WTC11 (cell line): ENCODE data around the gene ADISSP. TPM values are rescaled to one million over a fixed set of nuclear protein-coding genes. Genes with fewer than 3 reads are reported as not detected.
A peak's percentile ranks its signal among the peaks of the same experiment; 100 is the strongest.

Experiments
- ATAC-seq: fragments of 200-7000 bp; cut with Tn5 transposase; 2 replicates; pipeline ENCODE4 v1.10.0; 2021; ENCODE audit warnings: mild to moderate bottlenecking, moderate library complexity
- CTCF ChIA-PET: fragments of 300-600 bp; sonication (Branson Sonifier 250); formaldehyde crosslinking; loops from one replicate; lab custom pipeline; 2021; ENCODE audit warnings: antibody characterized with exemption; lab: Charles Lee
- POLR2A ChIA-PET: fragments of 350-600 bp; sonication (Branson Sonifier 250); formaldehyde crosslinking; loops from one replicate; lab custom pipeline; 2021; ENCODE audit warnings: antibody characterized with exemption; lab: Charles Lee
- DNase-seq: peaks from one replicate; pipeline ENCODE4 v3.0.0; 2021; ENCODE audit warnings: low spot score
- H3K27ac Mint-ChIP-seq: 2 replicates; pipeline ENCODE4 v1.8.0; 2021; ENCODE audit warnings: mixed read lengths
- H3K27me3 Mint-ChIP-seq: 2 replicates; pipeline ENCODE4 v1.8.0; 2021; ENCODE audit warnings: low read depth, mild to moderate bottlenecking, moderate library complexity, mixed read lengths
- H3K36me3 Mint-ChIP-seq: 2 replicates; pipeline ENCODE4 v1.8.0; 2021; ENCODE audit warnings: mixed read lengths
- H3K4me1 Mint-ChIP-seq: 2 replicates; pipeline ENCODE4 v1.8.0; 2022; ENCODE audit warnings: mixed read lengths
- H3K4me3 Mint-ChIP-seq: 2 replicates; pipeline ENCODE4 v1.8.0; 2021; ENCODE audit warnings: mild to moderate bottlenecking, moderate library complexity, mixed read lengths
- H3K9me3 Mint-ChIP-seq: 2 replicates; pipeline ENCODE4 v1.8.0; 2021; ENCODE audit warnings: mixed read lengths
- E2F1 ChIP-seq: sonication (generic); formaldehyde crosslinking; IDR thresholded peaks from 2 replicates; pipeline ENCODE4 v1.8.0; 2022; ENCODE audit warnings: mild to moderate bottlenecking, missing genetic modification reagents
- ETV6 ChIP-seq: sonication (generic); formaldehyde crosslinking; IDR thresholded peaks from 2 replicates; pipeline ENCODE4 v1.8.1; 2022; ENCODE audit warnings: mild to moderate bottlenecking, missing genetic modification reagents
- GTF2I ChIP-seq: fragments of 250-450 bp; sonication (Bioruptor Pico); conservative IDR thresholded peaks from 2 replicates; pipeline ENCODE4 v1.4.0; 2021; ENCODE audit warnings: mild to moderate bottlenecking
- JUN ChIP-seq: sonication (generic); formaldehyde crosslinking; IDR thresholded peaks from 2 replicates; pipeline ENCODE4 v1.8.0; 2023; ENCODE audit warnings: mild to moderate bottlenecking, missing genetic modification reagents
- NFATC4 ChIP-seq: fragments of 250-450 bp; sonication (Bioruptor Pico); IDR thresholded peaks from 2 replicates; pipeline ENCODE4 v1.9.0; 2021; ENCODE audit warnings: mild to moderate bottlenecking
- NR2C2 ChIP-seq: sonication (generic); formaldehyde crosslinking; IDR thresholded peaks from 2 replicates; pipeline ENCODE4 v1.8.0; 2022; ENCODE audit warnings: mild to moderate bottlenecking, missing genetic modification reagents
- RELA ChIP-seq: sonication (generic); formaldehyde crosslinking; IDR thresholded peaks from 2 replicates; pipeline ENCODE4 v1.8.1; 2022; ENCODE audit warnings: missing genetic modification reagents, mild to moderate bottlenecking, borderline replicate concordance
- TP53 ChIP-seq: sonication (generic); formaldehyde crosslinking; IDR thresholded peaks from 2 replicates; pipeline ENCODE4 v1.8.1; 2023; ENCODE audit warnings: mild to moderate bottlenecking, missing genetic modification reagents
- USF1 ChIP-seq: sonication (generic); formaldehyde crosslinking; IDR thresholded peaks from 2 replicates; pipeline ENCODE4 v1.8.0; 2022; ENCODE audit warnings: mild to moderate bottlenecking, missing genetic modification reagents
- ZBTB43 ChIP-seq: sonication (generic); formaldehyde crosslinking; IDR thresholded peaks from 2 replicates; pipeline ENCODE4 v1.8.1; 2023; ENCODE audit warnings: mild to moderate bottlenecking, missing genetic modification reagents
- ZNF281 ChIP-seq: sonication (generic); formaldehyde crosslinking; IDR thresholded peaks from 2 replicates; pipeline ENCODE4 v1.8.0; 2023; ENCODE audit warnings: mild to moderate bottlenecking, missing genetic modification reagents
- ZNF416 ChIP-seq: fragments of 250-450 bp; sonication (Bioruptor Pico); IDR thresholded peaks from 2 replicates; pipeline ENCODE4 v1.9.0; 2021; ENCODE audit warnings: mild to moderate bottlenecking, inconsistent platforms
- ZSCAN18 ChIP-seq: fragments of 250-450 bp; sonication (Bioruptor Pico); IDR thresholded peaks from 2 replicates; pipeline ENCODE4 v2.1.2; 2022; ENCODE audit warnings: mild to moderate bottlenecking, moderate library complexity
- total RNA-seq: library from RNA; stranded (reverse); gene quantifications from 3 replicates; pipeline ENCODE4 v1.2.3, GENCODE V29; 2021
- TF ChIP-seq, protein P1 (sequence below): sonication (generic); formaldehyde crosslinking; conservative IDR thresholded peaks from 2 replicates; pipeline ENCODE4 v1.8.1; 2022; ENCODE audit warnings: mild to moderate bottlenecking, missing genetic modification reagents
- TF ChIP-seq, protein P2 (sequence below): sonication (generic); formaldehyde crosslinking; IDR thresholded peaks from 2 replicates; pipeline ENCODE4 v1.8.0; 2022; ENCODE audit warnings: missing genetic modification reagents
- TF ChIP-seq, protein P3 (sequence below): sonication (generic); formaldehyde crosslinking; IDR thresholded peaks from 2 replicates; pipeline ENCODE4 v1.8.0; 2023; ENCODE audit warnings: missing genetic modification reagents
- TF ChIP-seq, protein P4 (sequence below): fragments of 250-450 bp; sonication (Bioruptor Pico); IDR thresholded peaks from 2 replicates; pipeline ENCODE4 v1.9.0; 2021; ENCODE audit warnings: moderate library complexity, mild to moderate bottlenecking, inconsistent platforms, borderline replicate concordance

Gene ADISSP
- total RNA-seq, 1 experiment from 2014 or later = 129 TPM

GRCh38 chr20:3720068-3720467, 47.5 kb downstream of the ADISSP start:
- DNase-seq = no peak
- no peak for ATAC-seq
- Mint-ChIP-seq H3K4me1 (peaks cover 8% of the 10 kb centered on the region), H3K36me3 (no peaks in the 10 kb centered on the region), H3K9me3 (peaks cover 4% of the 10 kb centered on the region; the same call in 1 of the 2 replicates), H3K27ac (peak overlapping the region; percentile 79), H3K4me3 (no peak overlapping the region)
- CTCF ChIA-PET = interaction anchor here (0.7 to 2.1 kb wide), 8 partner anchors 9 to 352 kb away, joined by 3 to 21 read pairs (median 4); partner anchors contain the start of genes ADAM33 and ADISSP
- TF ChIP-seq TP53 (CRISPR knock-in tag) = no peak
- 0 out of 2 replicates have a peak, but pooled peaks have one; percentile 29 for TF ChIP-seq GTF2I
- TF ChIP-seq ZNF281 = no peak
- TF ChIP-seq USF1 (CRISPR knock-in tag) = no peak
- TF ChIP-seq, all 79 proteins: peak for 1
- H3K27me3 Mint-ChIP-seq = no peaks in the 10 kb centered on the region
- POLR2A ChIA-PET = no interaction called here

GRCh38 chr20:3719046-3719445, 48.5 kb downstream of the ADISSP start:
- H3K4me3 Mint-ChIP-seq = no peak overlapping the region
- POLR2A ChIA-PET = no interaction called here
- no peaks in the 10 kb centered on the region for H3K27me3 Mint-ChIP-seq
- DNase-seq (no peak), ATAC-seq (no peak)
- H3K36me3 Mint-ChIP-seq = no peaks in the 10 kb centered on the region
- CTCF ChIA-PET = interaction anchor here (1.0 to 3.6 kb wide), 5 partner anchors 8 to 43 kb away, joined by 4 to 88 read pairs (median 5); no protein-coding TSS in a partner anchor
- H3K4me1 Mint-ChIP-seq = peaks cover 8% of the 10 kb centered on the region
- H3K9me3 Mint-ChIP-seq = peaks cover 4% of the 10 kb centered on the region; the same call in 1 of the 2 replicates
- H3K27ac Mint-ChIP-seq = no peak overlapping the region
- TF ChIP-seq, protein P1, sequence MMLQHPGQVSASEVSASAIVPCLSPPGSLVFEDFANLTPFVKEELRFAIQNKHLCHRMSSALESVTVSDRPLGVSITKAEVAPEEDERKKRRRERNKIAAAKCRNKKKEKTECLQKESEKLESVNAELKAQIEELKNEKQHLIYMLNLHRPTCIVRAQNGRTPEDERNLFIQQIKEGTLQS (CRISPR knock-in tag) = no peak
- TF ChIP-seq JUN (no peak), E2F1 (CRISPR knock-in tag) (no peak), ETV6 (no peak), ZNF416 (CRISPR knock-in tag) (no peak), NR2C2 (CRISPR knock-in tag) (no peak), ZSCAN18 (no peak), NFATC4 (no peak), RELA (CRISPR knock-in tag) (no peak), ZNF281 (no peak), ZBTB43 (no peak)
- TF ChIP-seq, protein P2, sequence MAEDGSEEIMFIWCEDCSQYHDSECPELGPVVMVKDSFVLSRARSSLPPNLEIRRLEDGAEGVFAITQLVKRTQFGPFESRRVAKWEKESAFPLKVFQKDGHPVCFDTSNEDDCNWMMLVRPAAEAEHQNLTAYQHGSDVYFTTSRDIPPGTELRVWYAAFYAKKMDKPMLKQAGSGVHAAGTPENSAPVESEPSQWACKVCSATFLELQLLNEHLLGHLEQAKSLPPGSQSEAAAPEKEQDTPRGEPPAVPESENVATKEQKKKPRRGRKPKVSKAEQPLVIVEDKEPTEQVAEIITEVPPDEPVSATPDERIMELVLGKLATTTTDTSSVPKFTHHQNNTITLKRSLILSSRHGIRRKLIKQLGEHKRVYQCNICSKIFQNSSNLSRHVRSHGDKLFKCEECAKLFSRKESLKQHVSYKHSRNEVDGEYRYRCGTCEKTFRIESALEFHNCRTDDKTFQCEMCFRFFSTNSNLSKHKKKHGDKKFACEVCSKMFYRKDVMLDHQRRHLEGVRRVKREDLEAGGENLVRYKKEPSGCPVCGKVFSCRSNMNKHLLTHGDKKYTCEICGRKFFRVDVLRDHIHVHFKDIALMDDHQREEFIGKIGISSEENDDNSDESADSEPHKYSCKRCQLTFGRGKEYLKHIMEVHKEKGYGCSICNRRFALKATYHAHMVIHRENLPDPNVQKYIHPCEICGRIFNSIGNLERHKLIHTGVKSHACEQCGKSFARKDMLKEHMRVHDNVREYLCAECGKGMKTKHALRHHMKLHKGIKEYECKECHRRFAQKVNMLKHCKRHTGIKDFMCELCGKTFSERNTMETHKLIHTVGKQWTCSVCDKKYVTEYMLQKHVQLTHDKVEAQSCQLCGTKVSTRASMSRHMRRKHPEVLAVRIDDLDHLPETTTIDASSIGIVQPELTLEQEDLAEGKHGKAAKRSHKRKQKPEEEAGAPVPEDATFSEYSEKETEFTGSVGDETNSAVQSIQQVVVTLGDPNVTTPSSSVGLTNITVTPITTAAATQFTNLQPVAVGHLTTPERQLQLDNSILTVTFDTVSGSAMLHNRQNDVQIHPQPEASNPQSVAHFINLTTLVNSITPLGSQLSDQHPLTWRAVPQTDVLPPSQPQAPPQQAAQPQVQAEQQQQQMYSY = no peak
- TF ChIP-seq, protein P3, sequence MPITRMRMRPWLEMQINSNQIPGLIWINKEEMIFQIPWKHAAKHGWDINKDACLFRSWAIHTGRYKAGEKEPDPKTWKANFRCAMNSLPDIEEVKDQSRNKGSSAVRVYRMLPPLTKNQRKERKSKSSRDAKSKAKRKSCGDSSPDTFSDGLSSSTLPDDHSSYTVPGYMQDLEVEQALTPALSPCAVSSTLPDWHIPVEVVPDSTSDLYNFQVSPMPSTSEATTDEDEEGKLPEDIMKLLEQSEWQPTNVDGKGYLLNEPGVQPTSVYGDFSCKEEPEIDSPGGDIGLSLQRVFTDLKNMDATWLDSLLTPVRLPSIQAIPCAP (CRISPR knock-in tag) = no peak
- TF ChIP-seq, protein P4, sequence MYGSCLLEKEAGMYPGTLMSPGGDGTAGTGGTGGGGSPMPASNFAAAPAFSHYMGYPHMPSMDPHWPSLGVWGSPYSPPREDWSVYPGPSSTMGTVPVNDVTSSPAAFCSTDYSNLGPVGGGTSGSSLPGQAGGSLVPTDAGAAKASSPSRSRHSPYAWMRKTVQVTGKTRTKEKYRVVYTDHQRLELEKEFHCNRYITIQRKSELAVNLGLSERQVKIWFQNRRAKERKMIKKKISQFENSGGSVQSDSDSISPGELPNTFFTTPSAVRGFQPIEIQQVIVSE (CRISPR knock-in tag) = no peak
